OCI-LY3 (cell line): Measurements from ENCODE around the gene ARHGEF28.

Experiments used
- EZH2phosphoT487 ChIP-seq: fragments of 200-600 bp; shearing (Covaris generic); IDR thresholded peaks from 2 replicates; pipeline ENCODE4 v1.6.1; 2018; ENCODE audit warnings: antibody characterized with exemption, mixed run types, low read depth
- TF ChIP-seq, protein P1 (sequence below): fragments of 200-600, 300-600 bp; sonication (generic); IDR thresholded peaks from 2 replicates; pipeline ENCODE4 v1.5.1; 2014; ENCODE audit warnings: antibody characterized with exemption, low read length, low read depth

DNA sequence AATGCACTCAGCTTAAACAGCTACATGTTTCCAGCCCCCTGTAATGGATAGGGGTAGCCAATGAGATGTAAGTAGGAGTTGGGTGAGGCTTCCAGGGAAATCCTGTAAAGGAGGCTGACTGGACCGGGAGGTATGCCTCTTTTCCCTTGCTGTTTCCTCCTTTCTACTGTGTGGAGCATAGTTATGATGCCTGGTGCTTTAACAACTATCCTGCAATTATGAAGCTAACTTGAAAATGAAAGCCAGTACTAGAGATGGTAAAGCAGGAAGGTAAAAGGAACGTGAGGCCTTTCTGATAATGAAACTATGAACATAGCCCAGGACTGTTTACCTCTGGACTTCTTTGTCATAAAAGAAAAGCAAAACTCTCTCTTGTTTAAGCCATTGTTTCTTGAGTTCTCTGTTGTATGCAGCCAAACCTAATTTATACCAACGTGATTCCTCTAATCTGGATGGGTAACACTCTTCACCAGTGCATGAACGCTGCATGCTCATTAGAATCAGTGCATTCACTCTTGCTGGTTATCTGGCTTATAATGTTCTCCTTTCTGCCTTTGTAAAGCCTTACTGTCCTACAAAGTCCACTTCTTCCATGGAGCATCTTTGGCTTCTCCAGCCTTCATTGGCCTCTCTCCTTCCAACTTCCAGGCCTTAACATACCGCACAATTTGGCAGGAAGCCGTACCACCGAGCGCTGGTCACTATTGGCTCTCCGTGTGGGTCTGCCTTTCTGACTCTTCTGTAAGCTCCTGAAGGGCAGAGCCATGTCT is 8.3 kb upstream of the ARHGEF28 start:
- TF ChIP-seq EZH2phosphoT487: no peak
- TF ChIP-seq, protein P1, sequence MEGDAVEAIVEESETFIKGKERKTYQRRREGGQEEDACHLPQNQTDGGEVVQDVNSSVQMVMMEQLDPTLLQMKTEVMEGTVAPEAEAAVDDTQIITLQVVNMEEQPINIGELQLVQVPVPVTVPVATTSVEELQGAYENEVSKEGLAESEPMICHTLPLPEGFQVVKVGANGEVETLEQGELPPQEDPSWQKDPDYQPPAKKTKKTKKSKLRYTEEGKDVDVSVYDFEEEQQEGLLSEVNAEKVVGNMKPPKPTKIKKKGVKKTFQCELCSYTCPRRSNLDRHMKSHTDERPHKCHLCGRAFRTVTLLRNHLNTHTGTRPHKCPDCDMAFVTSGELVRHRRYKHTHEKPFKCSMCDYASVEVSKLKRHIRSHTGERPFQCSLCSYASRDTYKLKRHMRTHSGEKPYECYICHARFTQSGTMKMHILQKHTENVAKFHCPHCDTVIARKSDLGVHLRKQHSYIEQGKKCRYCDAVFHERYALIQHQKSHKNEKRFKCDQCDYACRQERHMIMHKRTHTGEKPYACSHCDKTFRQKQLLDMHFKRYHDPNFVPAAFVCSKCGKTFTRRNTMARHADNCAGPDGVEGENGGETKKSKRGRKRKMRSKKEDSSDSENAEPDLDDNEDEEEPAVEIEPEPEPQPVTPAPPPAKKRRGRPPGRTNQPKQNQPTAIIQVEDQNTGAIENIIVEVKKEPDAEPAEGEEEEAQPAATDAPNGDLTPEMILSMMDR: no peak
